HEK293 (cell line): ENCODE measurements around the gene ZNF555.

Experiments
- CTCF ChIA-PET: fragments of 350-600 bp; formaldehyde crosslinking; extraction: SDS; loops from one replicate; lab custom pipeline; 2021; ENCODE audit warnings: antibody characterized with exemption; lab: Yijun Ruan, JAX
- POLR2A ChIA-PET: fragments of 300-600 bp; formaldehyde crosslinking; extraction: SDS; loops from one replicate; lab custom pipeline; 2020; ENCODE audit warnings: antibody characterized with exemption, inconsistent platforms; lab: Yijun Ruan, JAX
- H3K27ac ChIP-seq: fragments of 200-500 bp; sonication (Bioruptor generic); 2 replicates; pipeline ENCODE4 v1.5.1; 2014; ENCODE audit warnings: low read depth, low read length, control low read depth, inconsistent platforms; ENCODE audit errors: extremely low read depth
- H3K36me3 ChIP-seq, 2 experiments: fragments of 200-500 bp in 1 of 2; sonication (Bioruptor generic) in 1 of 2; 1 replicate in 1 of 2; 2 replicates in 1 of 2; pipeline ENCODE4 v1.5.1; 2014 to 2017; ENCODE audit warnings: inconsistent platforms in 2 of 2, low read length in 2 of 2; ENCODE audit not compliant: control insufficient read depth in 2 of 2, insufficient read depth in 1 of 2
- H3K4me1 ChIP-seq: fragments of 200-500 bp; sonication (Bioruptor generic); 2 replicates; pipeline ENCODE4 v1.5.1; 2014; ENCODE audit warnings: mild to moderate bottlenecking, low read length, inconsistent platforms; ENCODE audit not compliant: control insufficient read depth, insufficient read depth
- H3K4me3 ChIP-seq: 2 replicates; pipeline ENCODE4 v1.5.1; 2011; ENCODE audit warnings: low read depth, mild to moderate bottlenecking, control low read depth, low read length, moderate library complexity
- H3K9me3 ChIP-seq: fragments of 200-500 bp; sonication (Bioruptor generic); 2 replicates; pipeline ENCODE4 v1.5.1; 2014; ENCODE audit warnings: low read depth, low read length, inconsistent platforms; ENCODE audit not compliant: control insufficient read depth, insufficient read depth
- SALL2 ChIP-seq: fragments of 450-650 bp; formaldehyde crosslinking; IDR thresholded peaks from 2 replicates; pipeline ENCODE4 v1.5.0; 2017; ENCODE audit warnings: missing biosample characterization, mild to moderate bottlenecking, missing genetic modification characterization, borderline replicate concordance
- YY2 ChIP-seq: fragments of 450-650 bp; formaldehyde crosslinking; IDR thresholded peaks from 2 replicates; pipeline ENCODE4 v1.5.1; 2016; ENCODE audit warnings: missing biosample characterization, missing genetic modification characterization
- ZNF121 ChIP-seq: fragments of 450-650 bp; formaldehyde crosslinking; IDR thresholded peaks from 2 replicates; pipeline ENCODE4 v1.5.1; 2016; ENCODE audit warnings: missing biosample characterization, missing genetic modification characterization
- ZNF146 ChIP-seq: fragments of 450-650 bp; formaldehyde crosslinking; IDR thresholded peaks from 2 replicates; pipeline ENCODE4 v1.5.1; 2016; ENCODE audit warnings: missing biosample characterization, missing genetic modification characterization
- ZNF311 ChIP-seq: fragments of 450-650 bp; formaldehyde crosslinking; IDR thresholded peaks from 2 replicates; pipeline ENCODE4 v1.5.1; 2017; ENCODE audit warnings: missing biosample characterization, missing genetic modification characterization, borderline replicate concordance
- ZNF354C ChIP-seq: fragments of 450-650 bp; formaldehyde crosslinking; IDR thresholded peaks from 2 replicates; pipeline ENCODE4 v1.5.1; 2016; ENCODE audit warnings: missing biosample characterization, missing genetic modification characterization, low read depth, borderline replicate concordance
- ZNF510 ChIP-seq: fragments of 450-650 bp; formaldehyde crosslinking; IDR thresholded peaks from 2 replicates; pipeline ENCODE4 v1.5.1; 2018; ENCODE audit warnings: mild to moderate bottlenecking, missing genetic modification characterization, missing biosample characterization; ENCODE audit not compliant: insufficient replicate concordance
- ZNF544 ChIP-seq: fragments of 450-650 bp; formaldehyde crosslinking; IDR thresholded peaks from 2 replicates; pipeline ENCODE4 v1.5.0; 2017; ENCODE audit warnings: missing biosample characterization, missing genetic modification characterization
- ZNF664 ChIP-seq: fragments of 450-650 bp; formaldehyde crosslinking; IDR thresholded peaks from 2 replicates; pipeline ENCODE4 v1.5.1; 2016; ENCODE audit warnings: missing biosample characterization, missing genetic modification characterization
- ZNF76 ChIP-seq: fragments of 450-650 bp; formaldehyde crosslinking; IDR thresholded peaks from 2 replicates; pipeline ENCODE4; 2016; ENCODE audit warnings: low read depth, missing biosample characterization, missing genetic modification characterization, borderline replicate concordance
- ZNF768 ChIP-seq: fragments of 450-650 bp; formaldehyde crosslinking; IDR thresholded peaks from 2 replicates; pipeline ENCODE4 v1.5.1; 2018; ENCODE audit warnings: missing biosample characterization, mild to moderate bottlenecking, missing genetic modification characterization
- ZXDB ChIP-seq: fragments of 450-650 bp; formaldehyde crosslinking; IDR thresholded peaks from 2 replicates; pipeline ENCODE4 v1.5.1; 2016; ENCODE audit warnings: missing biosample characterization, missing genetic modification characterization
- TF ChIP-seq, protein P1 (sequence below): fragments of 450-650 bp; formaldehyde crosslinking; IDR thresholded peaks from 2 replicates; pipeline ENCODE4 v1.5.1; 2016; ENCODE audit warnings: missing biosample characterization, missing genetic modification characterization, low read depth
- TF ChIP-seq, protein P2 (sequence below): fragments of 450-650 bp; formaldehyde crosslinking; IDR thresholded peaks from 2 replicates; pipeline ENCODE4 v1.5.1; 2016; ENCODE audit warnings: missing biosample characterization, missing genetic modification characterization
- TF ChIP-seq, protein P3 (sequence below): fragments of 450-650 bp; formaldehyde crosslinking; IDR thresholded peaks from 2 replicates; pipeline ENCODE4 v1.5.1; 2016; ENCODE audit warnings: missing biosample characterization, missing genetic modification characterization, borderline replicate concordance

The ZNF555 gene

GRCh38 chr19:2905918-2906519 is 64.7 kb downstream of the ZNF555 start:
- Histone ChIP-seq H3K27ac (no peak overlapping the region), H3K4me1 (no peaks in the 10 kb centered on the region), H3K9me3 (no peaks in the 10 kb centered on the region), H3K4me3 (no peak overlapping the region), H3K36me3 (no peaks in the 10 kb centered on the region; a peak in 1 of 3 replicates)
- ChIA-PET POLR2A (no interaction called here), CTCF (no interaction called here)
- TF ChIP-seq ZNF76, result no peak
- TF ChIP-seq ZNF354C (tag by site-specific recombination), result no peak
- peak; percentile 84 for TF ChIP-seq ZNF121 (tag by site-specific recombination)

- H3K27ac ChIP-seq, result no peak overlapping the region
- no peaks in the 10 kb centered on the region for H3K4me1 ChIP-seq
- H3K36me3 ChIP-seq, result peaks cover 0 to 1% of the 10 kb centered on the region in 2 experiments; a peak in 2 of 3 replicates
- H3K4me3 ChIP-seq, result no peak overlapping the region
- TF ChIP-seq, protein P1, sequence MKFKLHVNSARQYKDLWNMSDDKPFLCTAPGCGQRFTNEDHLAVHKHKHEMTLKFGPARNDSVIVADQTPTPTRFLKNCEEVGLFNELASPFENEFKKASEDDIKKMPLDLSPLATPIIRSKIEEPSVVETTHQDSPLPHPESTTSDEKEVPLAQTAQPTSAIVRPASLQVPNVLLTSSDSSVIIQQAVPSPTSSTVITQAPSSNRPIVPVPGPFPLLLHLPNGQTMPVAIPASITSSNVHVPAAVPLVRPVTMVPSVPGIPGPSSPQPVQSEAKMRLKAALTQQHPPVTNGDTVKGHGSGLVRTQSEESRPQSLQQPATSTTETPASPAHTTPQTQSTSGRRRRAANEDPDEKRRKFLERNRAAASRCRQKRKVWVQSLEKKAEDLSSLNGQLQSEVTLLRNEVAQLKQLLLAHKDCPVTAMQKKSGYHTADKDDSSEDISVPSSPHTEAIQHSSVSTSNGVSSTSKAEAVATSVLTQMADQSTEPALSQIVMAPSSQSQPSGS, result no peak
- TF ChIP-seq ZNF768, result no peak
- TF ChIP-seq YY2, result no peak
- no peak for TF ChIP-seq ZNF146
- TF ChIP-seq ZNF544, result no peak
- TF ChIP-seq, protein P2, sequence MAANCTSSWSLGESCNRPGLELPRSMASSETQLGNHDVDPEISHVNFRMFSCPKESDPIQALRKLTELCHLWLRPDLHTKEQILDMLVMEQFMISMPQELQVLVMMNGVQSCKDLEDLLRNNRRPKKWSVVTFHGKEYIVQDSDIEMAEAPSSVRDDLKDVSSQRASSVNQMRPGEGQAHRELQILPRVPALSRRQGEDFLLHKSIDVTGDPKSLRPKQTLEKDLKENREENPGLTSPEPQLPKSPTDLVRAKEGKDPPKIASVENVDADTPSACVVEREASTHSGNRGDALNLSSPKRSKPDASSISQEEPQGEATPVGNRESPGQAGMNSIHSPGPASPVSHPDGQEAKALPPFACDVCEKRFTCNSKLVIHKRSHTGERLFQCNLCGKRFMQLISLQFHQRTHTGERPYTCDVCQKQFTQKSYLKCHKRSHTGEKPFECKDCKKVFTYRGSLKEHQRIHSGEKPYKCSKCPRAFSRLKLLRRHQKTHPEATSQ (tag by site-specific recombination), result no peak
- TF ChIP-seq ZNF510 (tag by site-specific recombination), result no peak
- TF ChIP-seq ZNF311 (tag by site-specific recombination), result no peak
- TF ChIP-seq, protein P3, sequence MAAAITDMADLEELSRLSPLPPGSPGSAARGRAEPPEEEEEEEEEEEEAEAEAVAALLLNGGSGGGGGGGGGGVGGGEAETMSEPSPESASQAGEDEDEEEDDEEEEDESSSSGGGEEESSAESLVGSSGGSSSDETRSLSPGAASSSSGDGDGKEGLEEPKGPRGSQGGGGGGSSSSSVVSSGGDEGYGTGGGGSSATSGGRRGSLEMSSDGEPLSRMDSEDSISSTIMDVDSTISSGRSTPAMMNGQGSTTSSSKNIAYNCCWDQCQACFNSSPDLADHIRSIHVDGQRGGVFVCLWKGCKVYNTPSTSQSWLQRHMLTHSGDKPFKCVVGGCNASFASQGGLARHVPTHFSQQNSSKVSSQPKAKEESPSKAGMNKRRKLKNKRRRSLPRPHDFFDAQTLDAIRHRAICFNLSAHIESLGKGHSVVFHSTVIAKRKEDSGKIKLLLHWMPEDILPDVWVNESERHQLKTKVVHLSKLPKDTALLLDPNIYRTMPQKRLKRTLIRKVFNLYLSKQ (tag by site-specific recombination), result no peak
- no peak for TF ChIP-seq ZNF664
- no peak for TF ChIP-seq ZXDB (tag by site-specific recombination)
- no peak for TF ChIP-seq SALL2 (tag by site-specific recombination)
- CTCF ChIA-PET, result no interaction called here
- no peaks in the 10 kb centered on the region for H3K9me3 ChIP-seq
- POLR2A ChIA-PET, result no interaction called here
These were observed 65.4 kb downstream of the ZNF555 start for GRCh38 chr19:2906631-2907195.
